ENCODE measurements around the gene PPP1R12B.
"Not testable (repeated sequence)": the region's sequence is repeated elsewhere in the genome, so short reads cannot be mapped to it uniquely, and the experiment has no call there.

PPP1R12B gene

GRCh38 chr1:202493112-202493511 lies 144.6 kb downstream of the PPP1R12B start:
- not testable (repeated sequence) for DNase-seq

GRCh38 chr1:202498542-202498941 lies 150.0 kb downstream of the PPP1R12B start:
- DNase-seq: no peak

- not testable (repeated sequence) for DNase-seq
Observed at GRCh38 chr1:202499997-202500396, 151.5 kb downstream of the PPP1R12B start.

GRCh38 chr1:202501281-202501680 lies 152.8 kb downstream of the PPP1R12B start:
- no peak for DNase-seq

- no peak for DNase-seq
Observed at GRCh38 chr1:202505356-202505755, 156.9 kb downstream of the PPP1R12B start.

GRCh38 chr1:202505880-202506575 lies 157.5 kb downstream of the PPP1R12B start:
- not testable (repeated sequence) for DNase-seq

GRCh38 chr1:202508863-202509262 lies 160.4 kb downstream of the PPP1R12B start:
- DNase-seq: not testable (repeated sequence)

- not testable (repeated sequence) for DNase-seq
Observed at GRCh38 chr1:202513875-202514274, 165.4 kb downstream of the PPP1R12B start.

GRCh38 chr1:202516434-202516877 lies 168.0 kb downstream of the PPP1R12B start:
- no peak for DNase-seq

GRCh38 chr1:202517146-202517545 lies 168.6 kb downstream of the PPP1R12B start:
- DNase-seq: not testable (repeated sequence)

- DNase-seq: not testable (repeated sequence)
Observed at GRCh38 chr1:202518180-202518579, 169.7 kb downstream of the PPP1R12B start.

GRCh38 chr1:202518905-202519304 lies 170.4 kb downstream of the PPP1R12B start:
- DNase-seq: not testable (repeated sequence)

- DNase-seq: not testable (repeated sequence)
Observed at GRCh38 chr1:202520129-202520856, 171.8 kb downstream of the PPP1R12B start.

GRCh38 chr1:202520857-202521216 lies 172.3 kb downstream of the PPP1R12B start:
- DNase-seq: not testable (repeated sequence)

GRCh38 chr1:202521484-202521883 lies 173.0 kb downstream of the PPP1R12B start:
- DNase-seq: not testable (repeated sequence)

GRCh38 chr1:202521886-202522285 lies 173.4 kb downstream of the PPP1R12B start:
- DNase-seq: no peak

- not testable (repeated sequence) for DNase-seq
Observed at GRCh38 chr1:202526056-202526455, 177.6 kb downstream of the PPP1R12B start.

GRCh38 chr1:202528096-202528722 lies 179.7 kb downstream of the PPP1R12B start:
- DNase-seq: not testable (repeated sequence)

- not testable (repeated sequence) for DNase-seq
Observed at GRCh38 chr1:202530686-202531085, 182.2 kb downstream of the PPP1R12B start.

- DNase-seq: no peak
Observed at GRCh38 chr1:202531472-202531811, 182.9 kb downstream of the PPP1R12B start.

GRCh38 chr1:202531812-202532616 lies 183.5 kb downstream of the PPP1R12B start:
- not testable (repeated sequence) for DNase-seq

- DNase-seq: not testable (repeated sequence)
Observed at GRCh38 chr1:202539166-202539574, 190.7 kb downstream of the PPP1R12B start.

- DNase-seq: not testable (repeated sequence)
Observed at GRCh38 chr1:202539583-202539982, 191.1 kb downstream of the PPP1R12B start.
